ENCODE results near the gene ATP4B.

Gene ATP4B

GRCh38 chr13:113641426-113641825, 16.6 kb downstream of the ATP4B start:
- no peak for ATAC-seq
- DNase-seq: no peak

DNA sequence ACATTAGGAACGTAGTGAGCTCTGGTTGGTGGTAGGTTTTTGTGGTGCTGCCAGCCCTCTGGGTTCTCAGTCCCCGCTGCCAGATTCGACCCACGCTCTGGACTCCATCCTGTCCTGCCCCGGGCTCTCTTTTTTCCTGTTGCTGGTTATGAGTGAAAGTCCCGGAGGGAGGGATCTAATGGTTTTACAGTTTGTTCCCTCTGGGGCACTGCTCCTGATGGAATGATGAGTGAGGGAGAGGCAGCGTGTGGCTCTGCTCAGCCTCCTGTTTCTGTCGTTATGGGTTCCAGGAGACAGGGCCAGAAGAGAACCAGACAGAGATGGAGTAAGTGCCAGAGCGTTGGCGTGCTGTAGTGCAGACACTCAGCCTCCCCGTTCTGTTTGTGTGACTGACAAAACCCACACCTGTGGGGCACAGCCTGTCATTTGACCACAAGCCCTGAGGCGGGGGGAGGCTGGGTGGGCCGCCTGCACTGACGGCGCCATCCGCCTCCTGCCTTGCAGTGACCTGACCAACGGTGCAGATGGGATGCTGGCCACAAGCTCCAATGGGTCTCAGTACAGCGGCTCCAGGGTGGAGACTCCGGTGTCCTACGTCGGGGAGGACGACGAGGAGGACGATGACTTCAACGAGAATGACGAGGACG, 18.3 kb downstream of the ATP4B start:
- no peak for ATAC-seq
- DNase-seq: peak; percentile 2

GRCh38 chr13:113638806-113639205, 19.2 kb downstream of the ATP4B start:
- ATAC-seq: no peak
- DNase-seq: peak; percentile 1

DNA sequence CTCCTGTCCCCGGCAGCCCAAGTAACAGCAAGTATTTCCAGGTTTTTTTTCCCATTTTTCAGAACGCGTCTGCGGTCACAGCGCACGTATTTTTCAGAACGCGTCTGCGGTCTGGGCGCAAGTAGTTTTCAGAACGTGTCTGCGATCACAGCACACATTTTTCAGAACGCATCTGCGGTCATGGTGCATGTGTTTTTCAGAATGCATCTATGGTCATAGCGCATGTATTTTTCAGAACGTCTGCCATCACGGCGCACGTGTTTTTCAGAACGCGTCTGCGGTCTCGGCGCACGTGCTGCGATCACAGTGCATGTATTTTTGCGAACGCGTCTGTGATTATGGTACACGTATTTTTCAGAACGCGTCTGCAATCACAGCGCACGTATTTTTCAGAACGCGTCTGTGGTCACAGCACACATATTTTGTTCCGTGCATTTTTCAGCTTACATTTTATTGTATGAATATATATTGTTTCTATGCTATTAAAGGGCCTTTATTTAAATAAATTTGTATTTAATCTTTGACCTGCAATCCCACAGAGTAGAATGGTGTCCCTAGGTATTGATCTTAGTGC, 19.7 kb downstream of the ATP4B start:
- no peak for DNase-seq

DNA sequence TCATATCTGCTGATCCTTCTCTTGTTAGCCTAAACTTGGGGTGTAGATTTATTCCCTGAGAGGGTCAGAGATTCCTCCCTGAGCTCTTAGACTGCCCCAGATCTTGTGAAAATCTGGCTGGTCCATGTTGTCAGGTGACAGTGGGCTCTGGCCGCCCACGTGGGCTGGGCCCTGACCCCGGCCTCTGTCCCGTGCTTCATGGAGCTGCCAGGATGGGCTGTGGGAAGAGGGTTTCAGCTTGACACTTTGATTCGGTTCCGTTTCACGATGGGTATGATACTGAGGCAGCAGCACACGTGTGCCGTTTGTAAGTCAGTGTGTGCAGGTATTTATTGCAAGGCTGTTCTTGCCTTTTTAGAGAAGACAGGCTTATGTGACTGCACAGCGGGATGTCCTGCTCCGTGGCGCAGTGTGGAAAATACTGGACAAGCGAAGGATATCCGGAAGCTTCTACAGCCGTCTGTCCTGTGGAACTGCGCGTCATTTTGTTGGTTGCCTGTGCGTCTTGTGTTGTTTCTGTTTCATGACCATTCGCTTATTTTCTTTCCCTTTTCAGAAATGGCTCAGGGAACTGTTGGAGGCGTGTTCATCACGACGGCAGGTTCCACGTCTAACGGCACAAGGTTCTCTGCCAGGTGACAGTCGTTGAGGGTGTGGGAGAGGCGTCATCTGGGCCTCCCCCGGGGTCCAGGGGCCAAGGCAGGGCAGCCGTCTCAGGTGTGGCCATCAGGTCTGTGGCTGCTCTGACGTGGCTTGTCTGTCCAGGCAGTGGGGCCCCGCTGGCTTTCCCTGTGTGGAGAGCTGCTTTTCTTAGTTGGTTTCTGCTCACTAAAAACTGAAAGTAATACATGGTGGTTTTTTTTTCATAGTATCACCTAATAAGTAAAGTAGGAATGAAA, 20.5 kb downstream of the ATP4B start:
- no peak for DNase-seq
- ATAC-seq: no peak

More for the DNA sequence above, 19.7 kb downstream of the ATP4B start:
- no peak for ATAC-seq

DNA sequence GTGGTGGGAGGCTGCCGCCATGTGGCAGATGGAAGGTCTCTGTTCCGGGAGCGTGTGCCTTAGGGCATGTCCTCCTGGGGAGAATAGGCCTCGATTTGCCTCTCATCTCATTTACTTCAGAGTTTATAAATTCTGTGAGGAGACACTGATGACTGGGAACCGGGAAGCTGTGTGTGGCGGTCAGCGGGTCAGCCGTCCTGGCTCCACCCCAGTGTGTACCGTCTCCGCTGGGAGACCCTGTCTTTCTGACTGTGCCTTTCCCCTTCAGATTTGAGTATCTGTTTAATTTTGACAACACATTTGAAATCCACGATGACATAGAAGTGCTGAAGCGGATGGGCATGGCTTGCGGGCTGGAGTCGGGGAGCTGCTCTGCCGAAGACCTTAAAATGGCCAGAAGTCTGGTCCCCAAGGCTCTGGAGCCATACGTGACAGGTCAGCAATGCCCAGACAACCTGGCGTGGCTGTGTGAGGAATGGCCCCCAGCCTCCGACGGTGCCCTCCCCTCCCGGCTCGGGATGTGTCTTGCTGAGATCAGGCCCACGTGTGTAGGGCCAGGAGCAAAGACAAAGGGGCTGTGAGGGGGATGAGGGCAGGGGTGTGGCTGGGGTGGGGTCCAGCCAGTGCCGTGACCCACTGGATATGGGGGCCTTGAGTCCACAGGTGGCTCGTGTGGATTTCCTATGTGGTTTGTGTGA, 21.6 kb downstream of the ATP4B start:
- ATAC-seq (no peak), DNase-seq (no peak)

GRCh38 chr13:113635709-113636108, 22.3 kb downstream of the ATP4B start:
- ATAC-seq: no peak
- DNase-seq: no peak

DNA sequence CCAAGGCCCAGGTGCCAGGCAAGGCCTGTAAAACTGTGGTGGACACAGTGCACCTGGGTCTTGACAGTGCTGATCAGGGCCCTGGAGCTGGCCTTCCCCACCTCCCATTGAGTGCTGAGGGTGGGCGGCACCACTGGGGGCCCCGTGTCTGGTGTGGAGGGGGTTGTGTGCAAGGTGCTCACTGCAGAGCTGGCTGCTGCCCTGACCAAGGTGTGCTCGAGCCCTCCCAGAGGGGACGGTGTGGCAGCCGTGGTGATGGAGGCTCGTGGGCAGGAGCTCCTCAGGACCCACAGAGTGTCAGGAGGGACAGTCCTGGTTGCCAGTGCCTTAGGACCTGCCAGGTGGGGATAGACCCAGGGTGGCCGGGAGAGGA, 23.0 kb downstream of the ATP4B start:
- DNase-seq (no peak), ATAC-seq (no peak)

- ATAC-seq (no peak), DNase-seq (no peak)
Measured at GRCh38 chr13:113634279-113635047, 23.5 kb downstream of the ATP4B start.

DNA sequence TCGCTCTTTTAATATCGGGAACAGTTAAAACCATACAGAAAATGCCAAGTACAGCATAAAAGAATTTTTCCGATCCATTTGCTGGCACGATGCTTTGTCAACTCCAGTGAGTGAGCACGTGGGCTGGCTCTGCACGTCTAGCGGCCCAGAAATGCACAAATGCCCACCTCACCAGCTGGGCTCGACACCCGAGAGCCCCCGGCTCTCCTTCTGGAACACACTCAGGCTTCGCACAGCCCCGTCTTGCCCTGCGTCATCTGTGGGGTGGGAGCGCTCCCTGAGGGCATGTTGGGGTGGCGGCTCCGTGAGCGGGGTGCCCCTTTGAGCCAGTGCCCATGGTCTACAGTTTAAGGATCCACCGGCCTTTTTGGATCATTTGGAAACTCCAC, 24.5 kb downstream of the ATP4B start:
- no peak for ATAC-seq

GRCh38 chr13:113632706-113633484, 25.1 kb downstream of the ATP4B start:
- ATAC-seq: no peak
- DNase-seq: no peak

More for the DNA sequence above, 24.5 kb downstream of the ATP4B start:
- DNase-seq: no peak

DNA sequence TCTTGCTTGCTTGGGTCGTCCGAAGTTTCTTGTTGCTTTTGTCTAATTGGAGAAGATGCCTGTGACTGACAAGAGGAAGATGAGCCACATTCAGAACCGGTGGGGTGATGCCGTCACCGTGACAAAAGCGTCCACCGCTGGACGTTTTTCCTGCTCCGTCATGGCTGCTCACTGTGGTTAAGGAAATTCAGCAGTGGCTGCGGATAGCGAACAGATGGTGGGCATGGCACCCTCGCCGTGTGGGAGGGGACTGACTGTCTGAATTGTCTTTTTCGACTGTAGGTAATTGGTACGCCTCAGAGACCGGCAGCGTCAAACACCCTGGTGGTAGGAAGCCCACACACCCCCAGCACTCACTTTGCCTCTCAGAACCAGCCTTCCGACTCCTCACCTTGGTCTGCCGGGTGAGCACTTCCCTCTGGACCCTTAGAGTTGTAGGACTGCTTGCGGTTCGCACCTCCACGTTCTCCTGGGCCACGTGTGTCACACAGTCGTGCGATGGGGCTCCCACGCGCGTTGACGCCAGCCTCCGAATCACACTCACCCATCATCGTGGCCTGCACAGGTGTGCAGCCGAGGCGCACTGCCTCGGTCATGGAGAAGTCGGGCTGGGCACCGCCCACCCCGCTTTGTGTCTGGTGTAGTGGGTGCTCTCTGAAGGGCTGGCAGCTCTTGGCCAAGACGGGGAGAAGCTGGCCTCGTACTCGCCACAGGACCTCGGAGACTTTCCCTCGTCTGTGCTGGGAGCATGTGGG, 26.5 kb downstream of the ATP4B start:
- DNase-seq (no peak), ATAC-seq (no peak)

- ATAC-seq (no peak), DNase-seq (no peak)
Measured at GRCh38 chr13:113630804-113631203, 27.2 kb downstream of the ATP4B start.

DNA sequence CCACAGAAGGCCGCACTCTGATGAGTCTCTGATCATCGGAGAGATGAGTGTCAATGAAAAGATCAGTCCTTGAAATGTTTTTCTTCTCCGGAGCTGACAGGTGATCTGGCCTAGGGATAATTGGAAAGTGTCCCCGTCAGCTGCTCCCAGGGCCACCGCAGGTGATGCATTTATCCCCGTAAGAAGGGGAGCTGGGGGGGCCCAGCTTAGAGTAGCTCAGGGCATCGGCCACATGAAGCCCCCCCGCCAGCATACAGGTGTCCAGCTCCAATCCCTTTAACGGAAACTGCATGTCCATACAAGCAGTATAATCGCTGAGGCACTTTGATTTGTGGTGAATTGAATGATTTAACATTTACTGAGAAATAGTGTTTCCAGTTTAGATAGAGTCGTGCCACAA, 27.7 kb downstream of the ATP4B start:
- DNase-seq (no peak), ATAC-seq (no peak)

- DNase-seq (no peak), ATAC-seq (no peak)
Measured at GRCh38 chr13:113629866-113630265, 28.1 kb downstream of the ATP4B start.

- ATAC-seq (no peak), DNase-seq (no peak)
Measured at GRCh38 chr13:113628291-113629270, 29.4 kb downstream of the ATP4B start.

DNA sequence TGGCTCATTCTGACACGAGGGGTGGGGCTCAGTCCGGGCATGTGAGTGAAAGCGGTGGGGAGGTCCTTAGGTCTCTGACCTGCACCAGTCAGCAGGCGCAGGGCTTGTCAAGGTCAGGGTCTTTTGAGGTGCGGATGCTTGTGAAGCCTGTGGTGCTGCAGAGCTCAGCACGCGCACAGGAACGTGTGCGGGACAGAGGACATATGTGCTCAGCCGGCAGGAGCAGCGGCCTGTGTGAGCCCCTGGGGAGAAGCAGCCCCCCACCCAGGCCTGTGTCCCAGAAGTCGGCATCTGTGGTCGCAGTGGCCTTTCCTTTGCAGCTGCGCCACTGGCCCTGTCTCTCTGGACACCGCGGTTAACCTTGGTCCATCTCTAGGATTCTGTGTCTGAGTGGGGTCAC, 30.9 kb downstream of the ATP4B start:
- DNase-seq (no peak), ATAC-seq (no peak)

DNA sequence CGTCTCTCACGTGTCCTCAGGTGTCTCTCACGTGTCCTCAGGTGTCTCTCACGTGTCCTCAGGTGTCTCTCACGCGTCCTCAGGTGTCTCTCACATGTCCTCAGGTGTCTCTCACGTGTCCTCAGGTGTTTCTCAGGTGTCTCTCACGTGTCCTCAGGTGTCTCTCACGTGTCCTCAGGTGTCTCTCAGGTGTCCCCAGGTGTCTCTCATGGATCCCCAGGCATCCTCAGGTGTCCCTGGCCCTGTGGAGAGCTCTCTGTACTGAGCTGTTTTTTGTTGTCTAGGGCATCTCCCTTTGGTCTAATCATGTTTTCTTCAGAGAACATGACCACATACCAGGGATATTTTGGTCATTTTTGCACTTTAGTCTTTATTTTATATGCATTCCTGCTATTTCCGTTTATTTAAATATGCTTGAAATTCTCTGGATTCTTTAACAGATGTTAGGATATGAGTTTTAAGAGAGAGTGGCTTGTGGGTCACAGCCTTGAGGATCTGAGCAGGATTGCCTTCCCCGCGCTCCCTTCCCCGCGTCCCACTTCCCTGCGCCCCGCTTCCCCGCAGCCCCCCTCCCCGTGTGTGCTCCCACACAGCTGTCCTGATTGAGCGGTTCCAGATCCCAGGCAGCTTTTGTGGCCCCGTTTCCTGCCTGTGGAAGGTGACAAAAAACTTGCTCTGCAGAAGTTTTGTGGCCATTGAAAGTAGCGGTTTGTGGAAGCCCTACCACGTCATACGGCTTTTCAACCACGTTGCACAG, 31.9 kb downstream of the ATP4B start:
- ATAC-seq (no peak), DNase-seq (no peak)

Data from stimulated activated naive CD8-positive, alpha-beta T cell treated with anti-CD3 and anti-CD28 coated beads, Interleukin-15, Interleukin-2, amounts not matched to agents 100 U/mL and 50 U/mL, for 24 hours (primary cell).